HG03378 (cell line): ENCODE data around the gene CD81.

Experiments used
- ATAC-seq: cut with Tn5 transposase; IDR thresholded peaks from one replicate; pipeline ENCODE4 v1.9.1; 2021; ENCODE audit warnings: mild to moderate bottlenecking, moderate library complexity; ENCODE audit not compliant: unreplicated experiment

Gene CD81

GRCh38 chr11:2433106-2433925 lies 56.2 kb downstream of the CD81 start:
- ATAC-seq, result no peak

GRCh38 chr11:2434008-2434407 lies 56.9 kb downstream of the CD81 start:
- no peak for ATAC-seq

- ATAC-seq, result no peak
These were observed 57.6 kb downstream of the CD81 start for GRCh38 chr11:2434506-2435255.

GRCh38 chr11:2435288-2436012 lies 58.3 kb downstream of the CD81 start:
- no peak for ATAC-seq

- ATAC-seq, result no peak
These were observed 59.0 kb downstream of the CD81 start for GRCh38 chr11:2436013-2436520.

GRCh38 chr11:2436521-2437031 lies 59.5 kb downstream of the CD81 start:
- no peak for ATAC-seq

- ATAC-seq, result no peak
These were observed 60.4 kb downstream of the CD81 start for GRCh38 chr11:2437516-2437915.

GRCh38 chr11:2439820-2440219 lies 62.7 kb downstream of the CD81 start:
- ATAC-seq, result no peak

GRCh38 chr11:2440646-2441045 lies 63.5 kb downstream of the CD81 start:
- no peak for ATAC-seq

- no peak for ATAC-seq
These were observed 64.1 kb downstream of the CD81 start for GRCh38 chr11:2441171-2441570.

- ATAC-seq, result no peak
These were observed 65.5 kb downstream of the CD81 start for GRCh38 chr11:2442589-2442988.

- no peak for ATAC-seq
These were observed 66.3 kb downstream of the CD81 start for GRCh38 chr11:2443406-2443805.

GRCh38 chr11:2443881-2444820 lies 67.0 kb downstream of the CD81 start, which contains the start of gene TRPM5:
Gene TRPM5, minus strand, starts transcription at chr11:2444514. Its CDS starts 21,478 bp downstream, at chr11:2423036.
- no peak for ATAC-seq

GRCh38 chr11:2444821-2445745 lies 68.0 kb downstream of the CD81 start, which contains the start of gene KCNQ1:
Gene KCNQ1, plus strand, starts transcription at chr11:2445008. Its CDS starts 91 bp downstream, at chr11:2445099.
- ATAC-seq, result no peak

- ATAC-seq, result no peak
These were observed 68.8 kb downstream of the CD81 start for GRCh38 chr11:2445746-2446551.

- no peak for ATAC-seq
These were observed 69.6 kb downstream of the CD81 start for GRCh38 chr11:2446590-2447252.
